GM12865 (cell line): Measurements from ENCODE around the gene PROS1.
A peak's percentile ranks its signal among the peaks of the same experiment; 100 is the strongest.
"Not testable (repeated sequence)": the region's sequence is repeated elsewhere in the genome, so short reads cannot be mapped to it uniquely, and the experiment has no call there.

Experiments
- DNase-seq: peaks from one replicate; pipeline ENCODE4 v3.0.0; 2010; ENCODE audit warnings: low read depth
- H3K4me3 ChIP-seq: 2 replicates; pipeline ENCODE4 v1.5.1; 2011; ENCODE audit warnings: mild to moderate bottlenecking, low read depth, low read length, control low read depth
- TF ChIP-seq, protein P1 (sequence below): IDR thresholded peaks from 2 replicates; pipeline ENCODE4 v1.5.1; 2011; ENCODE audit warnings: low read length, control low read depth, low read depth, inconsistent platforms; ENCODE audit not compliant: insufficient read depth; ENCODE audit errors: missing control alignments

Gene PROS1

DNA sequence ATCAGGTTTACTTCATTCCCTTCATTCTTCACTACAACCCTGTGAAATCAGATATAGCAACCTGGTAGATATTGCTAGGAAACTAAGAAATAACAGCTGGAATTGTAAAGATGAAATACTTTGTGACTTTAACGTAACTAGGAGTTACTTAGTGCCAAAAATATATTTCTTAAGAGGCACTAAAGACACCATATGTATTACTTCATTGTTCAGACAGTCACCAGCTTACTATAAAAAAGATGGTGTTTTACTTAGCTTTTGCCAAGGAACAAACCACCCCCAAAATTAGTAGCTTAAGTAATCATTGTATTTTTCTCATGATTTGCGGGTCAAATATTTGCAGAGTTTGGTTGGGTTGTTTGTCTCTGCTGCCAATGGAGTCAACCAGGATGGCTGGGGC lies 62.5 kb downstream of the PROS1 start:
- no peak overlapping the region for H3K4me3 ChIP-seq
- DNase-seq = no peak
- TF ChIP-seq, protein P1, sequence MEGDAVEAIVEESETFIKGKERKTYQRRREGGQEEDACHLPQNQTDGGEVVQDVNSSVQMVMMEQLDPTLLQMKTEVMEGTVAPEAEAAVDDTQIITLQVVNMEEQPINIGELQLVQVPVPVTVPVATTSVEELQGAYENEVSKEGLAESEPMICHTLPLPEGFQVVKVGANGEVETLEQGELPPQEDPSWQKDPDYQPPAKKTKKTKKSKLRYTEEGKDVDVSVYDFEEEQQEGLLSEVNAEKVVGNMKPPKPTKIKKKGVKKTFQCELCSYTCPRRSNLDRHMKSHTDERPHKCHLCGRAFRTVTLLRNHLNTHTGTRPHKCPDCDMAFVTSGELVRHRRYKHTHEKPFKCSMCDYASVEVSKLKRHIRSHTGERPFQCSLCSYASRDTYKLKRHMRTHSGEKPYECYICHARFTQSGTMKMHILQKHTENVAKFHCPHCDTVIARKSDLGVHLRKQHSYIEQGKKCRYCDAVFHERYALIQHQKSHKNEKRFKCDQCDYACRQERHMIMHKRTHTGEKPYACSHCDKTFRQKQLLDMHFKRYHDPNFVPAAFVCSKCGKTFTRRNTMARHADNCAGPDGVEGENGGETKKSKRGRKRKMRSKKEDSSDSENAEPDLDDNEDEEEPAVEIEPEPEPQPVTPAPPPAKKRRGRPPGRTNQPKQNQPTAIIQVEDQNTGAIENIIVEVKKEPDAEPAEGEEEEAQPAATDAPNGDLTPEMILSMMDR = no peak

- DNase-seq = no peak
- no peak overlapping the region for H3K4me3 ChIP-seq
- TF ChIP-seq, protein P1 = no peak
Measured at GRCh38 chr3:93910097-93910496, 63.6 kb downstream of the PROS1 start.

- no peak overlapping the region for H3K4me3 ChIP-seq
- DNase-seq = no peak
- TF ChIP-seq, protein P1 = no peak
Measured at GRCh38 chr3:93907132-93907531, 66.6 kb downstream of the PROS1 start.

GRCh38 chr3:93906245-93906644 lies 67.5 kb downstream of the PROS1 start:
- no peak for DNase-seq
- H3K4me3 ChIP-seq = no peak overlapping the region
- TF ChIP-seq, protein P1 = no peak

DNA sequence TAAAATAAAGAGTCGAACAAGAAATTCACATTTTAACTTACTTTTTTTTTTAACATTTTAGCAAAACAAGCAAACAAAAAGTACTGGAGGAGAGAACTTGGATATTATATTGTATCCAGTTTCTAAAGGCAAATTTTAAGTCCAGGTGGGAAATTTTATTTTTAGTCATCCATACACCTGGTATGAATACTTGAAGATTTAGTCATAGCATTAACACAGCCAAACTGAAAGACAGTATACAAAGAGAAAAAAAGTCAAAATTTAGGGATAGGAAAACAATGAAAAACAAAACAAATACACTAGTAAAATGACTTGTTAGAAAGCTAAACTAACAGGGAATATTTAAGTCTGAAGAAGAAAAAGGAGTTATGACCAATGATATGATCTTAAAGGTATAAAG lies 69.1 kb downstream of the PROS1 start:
- TF ChIP-seq, protein P1 = no peak
- no peak for DNase-seq

GRCh38 chr3:93878250-93879017 lies 95.3 kb downstream of the PROS1 start:
- not testable (repeated sequence) for H3K4me3 ChIP-seq
- peak; percentile 0 for DNase-seq

More for the DNA sequence above, 69.1 kb downstream of the PROS1 start:
- no peak overlapping the region for H3K4me3 ChIP-seq

- not testable (repeated sequence) for DNase-seq, H3K4me3 ChIP-seq
Measured at GRCh38 chr3:93877427-93877826, 96.3 kb downstream of the PROS1 start.

DNA sequence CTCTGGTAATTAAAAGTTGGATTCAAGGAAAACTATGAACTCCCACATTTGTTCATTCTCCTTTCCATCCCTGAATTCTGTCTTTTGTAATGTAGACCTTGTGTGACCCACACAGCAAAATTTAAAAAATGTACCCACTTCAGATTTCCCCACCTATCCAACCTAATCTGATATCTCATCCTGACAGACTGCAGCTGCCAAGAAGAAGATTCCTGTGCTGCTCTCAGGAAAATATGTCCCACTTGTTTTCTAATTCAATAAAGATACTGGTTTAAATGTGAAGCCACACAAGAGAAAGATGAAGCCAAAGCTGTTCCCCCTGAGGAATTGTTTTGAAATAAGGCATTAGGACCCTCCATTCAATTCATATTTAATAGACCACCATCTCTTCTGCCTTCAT lies 100.3 kb downstream of the PROS1 start:
- not testable (repeated sequence) for DNase-seq, H3K4me3 ChIP-seq
